ENCODE data around the gene ADGRG6. TPM values are rescaled to one million over a fixed set of nuclear protein-coding genes. Genes with fewer than 3 reads are reported as not detected.

The ADGRG6 gene
- total and polyA plus RNA-seq, 9 of the 15 experiments (the other 6 are each of a cell fraction or from before 2014, with no cell fraction given), result under 0.01 to 0.11 (median 0.05) TPM; not detected in 5

GRCh38 chr6:142302421-142303175, 791 bp downstream of the ADGRG6 start:
- H3K27me3 ChIP-seq (ENCODE audit: control insufficient read depth in 2 of 2, insufficient read depth in 2 of 2, low read length in 2 of 2), result peaks cover 13 to 25% of the 10 kb centered on the region in 2 experiments; a peak in 4 of 5 replicates
- H3K4me3 ChIP-seq, result no peak overlapping the region
- in situ Hi-C loops (cut with MboI) (no loop called here), intact Hi-C loops (cut with micrococcal nuclease) (no loop called here)
- H3K79me2 ChIP-seq (ENCODE audit: control insufficient read depth, insufficient read depth, low read length), result no peaks in the 10 kb centered on the region
- ATAC-seq, result no peak
- no peaks in the 10 kb centered on the region for H3K9me1 ChIP-seq (ENCODE audit: control insufficient read depth, insufficient read depth, low read length)
- no peaks in the 10 kb centered on the region for H4K20me1 ChIP-seq (replicated peaks; ENCODE audit: control insufficient read depth, insufficient read depth, low read length)
- H3K27ac ChIP-seq (ENCODE audit: extremely low read depth, low read depth, low read length), result no peak overlapping the region
- no peaks in the 10 kb centered on the region for H3K36me3 ChIP-seq (ENCODE audit: control insufficient read depth, insufficient read depth, low read length)
- ChIA-PET POLR2A (no interaction called here), CTCF (ENCODE audit: low intra/inter-chr PET ratio) (interaction anchor here (0.7 kb wide), 1 partner anchor 18 kb away, joined by 3 read pairs; no protein-coding TSS in a partner anchor)
- WGBS (ENCODE audit: insufficient coverage, low coverage, missing lambda C conversion rate), result 4% methylated on average over 18 of the region's 18 CpGs
- no peak for TF ChIP-seq ZNF507 (tag; conservative IDR thresholded peaks at IDR 0.05)
- TF ChIP-seq ARHGAP35 (IDR thresholded peaks at IDR 0.05; ENCODE audit: partially characterized antibody), result no peak
- TF ChIP-seq GATAD2A (IDR thresholded peaks at IDR 0.05), result no peak
- no peak for TF ChIP-seq KDM1A (IDR thresholded peaks at IDR 0.05)
- TF ChIP-seq MEF2A (IDR thresholded peaks at IDR 0.05; ENCODE audit: control insufficient read depth, low read depth, low read length), result no peak
- TF ChIP-seq NCOA2 (IDR thresholded peaks at IDR 0.05; ENCODE audit: partially characterized antibody in 2 of 2), result no peak
- TF ChIP-seq ZNF408 (CRISPR knock-in tag; IDR thresholded peaks at IDR 0.05; ENCODE audit: low read depth), result no peak
- no peak for TF ChIP-seq KLF6 (CRISPR knock-in tag; IDR thresholded peaks at IDR 0.05; ENCODE audit: borderline replicate concordance)
- TF ChIP-seq PURB (CRISPR knock-in tag; IDR thresholded peaks at IDR 0.05; ENCODE audit: low read depth), result no peak
- no peak for TF ChIP-seq CEBPB (tag; IDR thresholded peaks at IDR 0.05)
- no peak for TF ChIP-seq SPI1 (IDR thresholded peaks at IDR 0.05; ENCODE audit: borderline replicate concordance, low read depth, low read length)
- no peak for TF ChIP-seq RAD21 (CRISPR knock-in tag; conservative IDR thresholded peaks at IDR 0.05 in 1 of 2, IDR thresholded peaks at IDR 0.05 in 1 of 2)
- no peak overlapping the region for H2AFZ ChIP-seq (ENCODE audit: low read depth, low read length)
- no peak overlapping the region for H3K4me2 ChIP-seq (ENCODE audit: insufficient read depth, low read length)
- BruUV-seq (replicated peaks), result no TSS peak
- no peaks in the 10 kb centered on the region for H3K9me3 ChIP-seq (replicated peaks; ENCODE audit: control insufficient read depth, insufficient read depth, low read depth, low read length)
- no peak for FAIRE-seq
- peaks cover 0 to 10% of the 10 kb centered on the region in 2 experiments; a peak in 1 of 5 replicates for H3K4me1 ChIP-seq (replicated peaks in 1 of 2; ENCODE audit: control insufficient read depth in 2 of 2, insufficient read depth in 2 of 2, low read length in 2 of 2)
- DNase-seq (ENCODE audit: extremely low read depth in 1 of 4, low spot score in 3 of 4), result no peak
- no peak overlapping the region for H3K9ac ChIP-seq (ENCODE audit: insufficient read depth in 1 of 2, low read depth in 2 of 2, low read length in 2 of 2)
